HG02623 (cell line): Measurements from ENCODE around the gene ADGRV1.

Experiments used
- ATAC-seq: cut with Tn5 transposase; IDR thresholded peaks from one replicate; pipeline ENCODE4 v1.9.1; 2021; ENCODE audit warnings: moderate library complexity; ENCODE audit not compliant: unreplicated experiment

ADGRV1 gene, protein sequence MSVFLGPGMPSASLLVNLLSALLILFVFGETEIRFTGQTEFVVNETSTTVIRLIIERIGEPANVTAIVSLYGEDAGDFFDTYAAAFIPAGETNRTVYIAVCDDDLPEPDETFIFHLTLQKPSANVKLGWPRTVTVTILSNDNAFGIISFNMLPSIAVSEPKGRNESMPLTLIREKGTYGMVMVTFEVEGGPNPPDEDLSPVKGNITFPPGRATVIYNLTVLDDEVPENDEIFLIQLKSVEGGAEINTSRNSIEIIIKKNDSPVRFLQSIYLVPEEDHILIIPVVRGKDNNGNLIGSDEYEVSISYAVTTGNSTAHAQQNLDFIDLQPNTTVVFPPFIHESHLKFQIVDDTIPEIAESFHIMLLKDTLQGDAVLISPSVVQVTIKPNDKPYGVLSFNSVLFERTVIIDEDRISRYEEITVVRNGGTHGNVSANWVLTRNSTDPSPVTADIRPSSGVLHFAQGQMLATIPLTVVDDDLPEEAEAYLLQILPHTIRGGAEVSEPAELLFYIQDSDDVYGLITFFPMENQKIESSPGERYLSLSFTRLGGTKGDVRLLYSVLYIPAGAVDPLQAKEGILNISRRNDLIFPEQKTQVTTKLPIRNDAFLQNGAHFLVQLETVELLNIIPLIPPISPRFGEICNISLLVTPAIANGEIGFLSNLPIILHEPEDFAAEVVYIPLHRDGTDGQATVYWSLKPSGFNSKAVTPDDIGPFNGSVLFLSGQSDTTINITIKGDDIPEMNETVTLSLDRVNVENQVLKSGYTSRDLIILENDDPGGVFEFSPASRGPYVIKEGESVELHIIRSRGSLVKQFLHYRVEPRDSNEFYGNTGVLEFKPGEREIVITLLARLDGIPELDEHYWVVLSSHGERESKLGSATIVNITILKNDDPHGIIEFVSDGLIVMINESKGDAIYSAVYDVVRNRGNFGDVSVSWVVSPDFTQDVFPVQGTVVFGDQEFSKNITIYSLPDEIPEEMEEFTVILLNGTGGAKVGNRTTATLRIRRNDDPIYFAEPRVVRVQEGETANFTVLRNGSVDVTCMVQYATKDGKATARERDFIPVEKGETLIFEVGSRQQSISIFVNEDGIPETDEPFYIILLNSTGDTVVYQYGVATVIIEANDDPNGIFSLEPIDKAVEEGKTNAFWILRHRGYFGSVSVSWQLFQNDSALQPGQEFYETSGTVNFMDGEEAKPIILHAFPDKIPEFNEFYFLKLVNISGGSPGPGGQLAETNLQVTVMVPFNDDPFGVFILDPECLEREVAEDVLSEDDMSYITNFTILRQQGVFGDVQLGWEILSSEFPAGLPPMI (N-terminal part only)

DNA sequence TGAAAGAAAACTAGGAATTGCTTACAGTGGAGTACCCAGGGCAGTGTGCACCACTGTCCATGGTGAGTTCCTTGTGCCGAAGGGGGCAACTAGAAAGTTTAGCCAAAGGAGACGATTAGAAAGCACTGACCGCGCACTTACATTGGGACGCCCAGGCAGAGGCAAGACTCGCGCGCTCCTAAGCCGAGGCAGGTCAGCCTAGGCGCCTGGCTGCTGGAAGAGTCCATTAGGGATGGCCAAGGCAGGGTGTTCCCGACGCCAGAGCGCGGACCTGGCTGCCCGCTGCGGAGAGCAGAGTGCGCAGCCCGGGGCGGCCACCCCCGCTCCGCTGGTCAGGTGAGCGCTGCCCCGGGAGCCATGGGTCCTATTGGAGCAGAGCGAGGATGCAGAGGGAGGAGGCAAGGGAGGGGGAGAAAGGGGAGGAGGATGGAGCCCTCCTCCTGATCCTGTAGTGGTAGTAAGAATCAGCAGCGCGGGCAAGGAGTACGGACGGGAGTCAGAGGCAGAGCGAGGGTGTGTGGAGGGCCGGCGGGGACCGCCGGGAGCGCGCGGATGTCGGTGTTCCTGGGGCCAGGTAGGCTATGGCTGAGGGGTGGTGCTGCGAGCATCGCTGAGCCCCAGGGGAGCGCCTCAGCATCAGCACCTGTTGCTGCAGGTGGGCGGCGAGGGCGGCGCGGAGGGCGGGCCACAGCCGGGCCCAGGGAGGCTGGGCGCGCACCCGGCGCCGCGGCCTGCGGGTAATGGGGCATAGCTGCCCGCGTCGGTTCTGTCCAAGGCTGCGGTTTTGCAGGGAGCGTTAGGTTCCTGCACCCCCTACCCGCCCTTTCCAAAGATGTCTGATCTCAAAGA lies at the start of gene ADGRV1:
TSS of gene ADGRV1 (plus strand) at position 454 of the 849 bp plus-strand sequence. CDS start at position 553, 99 bp downstream.
- no peak for ATAC-seq

DNA sequence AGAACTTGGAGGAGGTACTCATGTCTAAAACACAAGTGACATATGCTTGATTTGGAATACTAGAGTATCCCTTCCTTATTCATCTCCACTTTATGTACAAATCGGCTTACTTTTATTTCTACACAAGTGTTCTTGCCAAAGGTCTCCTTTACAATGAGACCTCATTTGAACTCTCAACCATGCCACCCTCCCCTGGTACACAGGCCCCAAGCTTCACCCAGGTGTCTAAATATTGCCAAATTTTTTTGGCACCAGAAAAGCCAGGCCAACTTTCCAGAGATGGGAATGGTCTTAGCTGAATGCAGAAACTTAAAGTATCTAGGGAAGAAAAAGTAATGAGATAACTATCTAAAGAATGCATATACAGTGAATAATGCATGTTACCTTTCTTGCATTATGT lies 48.2 kb upstream of the ADGRV1 start:
- ATAC-seq: no peak

DNA sequence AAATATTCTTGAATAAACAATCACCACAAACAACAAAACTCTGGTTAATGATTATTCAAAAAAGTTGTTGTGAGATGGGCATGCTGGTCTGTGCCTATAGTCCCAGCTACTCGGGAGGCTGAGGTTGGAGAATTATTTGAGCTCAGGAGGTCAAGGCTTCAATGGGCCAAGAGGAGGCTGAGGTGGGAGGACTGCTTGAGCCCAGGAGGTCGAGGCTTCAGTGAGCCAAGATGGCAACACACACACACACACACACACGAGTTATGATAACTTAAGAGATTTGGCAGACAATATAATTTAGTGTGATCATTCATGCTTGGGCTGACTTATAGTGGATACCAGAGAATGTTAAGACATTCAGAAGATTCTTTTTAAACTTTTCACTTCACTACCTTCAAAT lies 44.1 kb upstream of the ADGRV1 start:
- ATAC-seq: no peak

DNA sequence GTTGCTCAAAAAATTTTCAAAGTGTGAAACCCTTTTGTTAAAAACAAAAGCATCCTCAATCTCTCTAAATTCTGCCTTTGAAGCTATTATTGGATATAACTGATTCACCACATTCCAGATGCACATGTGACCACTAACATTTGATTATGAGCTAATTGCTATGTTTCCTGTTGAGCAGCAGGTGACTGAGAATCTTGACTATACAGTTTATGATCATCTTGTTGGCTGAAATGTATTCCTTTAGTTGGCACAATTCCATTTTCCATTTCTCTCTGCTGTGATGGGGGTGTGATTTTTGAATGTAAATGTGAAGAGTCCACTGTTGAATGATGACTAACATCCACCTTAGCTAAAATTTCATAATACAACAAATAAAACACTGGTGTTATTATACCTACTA lies 39.9 kb upstream of the ADGRV1 start:
- no peak for ATAC-seq

DNA sequence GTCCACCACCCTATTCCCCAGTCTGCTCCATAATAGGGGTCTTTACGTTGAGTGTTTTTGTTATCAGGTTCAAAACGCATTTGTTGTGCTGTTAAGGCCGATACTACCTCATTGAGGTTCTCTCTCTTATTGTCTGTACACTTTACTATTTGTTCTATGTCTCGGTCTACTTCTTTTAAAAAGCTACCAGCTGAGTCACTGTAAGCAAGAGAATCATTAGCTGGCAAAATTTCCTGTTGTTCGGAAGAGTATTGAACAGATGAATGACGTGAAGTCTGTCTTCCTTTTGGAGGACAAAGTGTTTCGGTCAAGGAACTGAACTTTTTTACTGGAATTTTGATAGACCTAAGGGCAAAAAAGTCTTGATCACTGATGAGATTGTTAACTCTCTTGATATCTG lies 39.5 kb upstream of the ADGRV1 start:
- no peak for ATAC-seq

DNA sequence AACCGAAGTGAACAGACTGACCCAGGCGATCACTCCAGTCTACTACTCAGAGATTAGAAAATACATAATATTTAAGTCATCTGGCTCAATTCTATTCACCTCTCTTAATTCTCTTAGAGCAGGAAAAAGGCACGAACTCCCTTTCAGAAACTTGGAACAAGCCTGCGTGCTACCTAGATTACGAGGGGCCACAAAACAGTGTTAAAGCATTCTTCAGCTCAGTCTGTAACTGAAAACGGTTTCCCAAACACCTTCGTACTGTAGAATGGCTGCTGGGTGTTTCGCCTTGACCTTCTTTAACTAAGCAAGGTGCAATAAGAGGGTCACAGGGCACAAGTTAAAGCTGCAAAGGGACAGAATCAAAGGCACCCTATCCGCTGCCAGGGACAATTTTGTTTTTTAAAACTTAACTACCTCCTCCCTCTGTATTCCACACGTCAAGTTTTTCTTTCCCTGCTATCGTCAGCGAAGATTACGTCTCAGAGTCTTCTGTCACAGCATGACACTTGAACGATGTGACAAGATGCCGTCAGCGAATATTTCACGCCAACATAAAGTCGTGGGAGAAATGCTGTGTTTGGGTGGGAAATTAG lies 29.9 kb upstream of the ADGRV1 start:
- peak; percentile 0 for ATAC-seq

DNA sequence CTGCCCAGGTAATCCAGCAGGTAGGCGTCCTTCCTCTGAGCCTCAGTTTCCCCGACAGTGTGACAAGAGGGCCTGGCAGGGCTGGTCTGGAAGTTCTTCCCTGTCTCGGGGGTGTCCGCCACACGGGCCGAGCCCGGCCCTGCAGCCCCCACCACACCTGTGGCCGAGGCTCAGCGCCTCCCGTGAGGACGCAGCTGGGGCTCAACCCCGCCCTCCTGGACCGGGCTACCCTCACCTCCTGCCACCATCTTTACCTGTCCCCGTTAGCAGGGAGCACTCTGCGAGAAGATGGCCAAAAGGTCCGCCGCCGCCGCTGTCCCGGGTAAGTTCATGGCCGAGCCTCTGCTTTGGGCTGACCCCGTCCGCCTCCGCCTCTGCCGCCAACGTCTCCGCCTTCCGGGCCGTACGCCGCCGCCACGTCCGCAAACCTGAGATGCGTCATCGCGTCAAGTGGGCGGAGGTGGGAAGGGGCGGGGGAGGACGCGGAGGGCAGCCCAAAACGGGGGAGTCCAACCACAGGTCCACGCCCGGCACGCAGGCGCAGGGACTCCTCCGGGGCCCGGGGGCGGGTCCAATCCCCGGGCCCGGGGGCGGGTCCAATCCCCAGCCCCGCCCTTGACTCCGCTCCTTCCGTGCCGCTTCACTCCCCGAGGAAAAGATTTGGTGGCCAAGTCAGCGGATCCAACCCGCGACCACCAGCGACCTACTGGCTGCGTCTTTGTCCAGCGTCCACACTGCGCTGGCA lies 29.2 kb upstream of the ADGRV1 start, which contains the start of gene LYSMD3:
TSS of gene LYSMD3 (minus strand) at position 391 of the 745 bp plus-strand sequence. CDS start 4,295 bp downstream, outside the sequence.
- ATAC-seq: peak; percentile 85

DNA sequence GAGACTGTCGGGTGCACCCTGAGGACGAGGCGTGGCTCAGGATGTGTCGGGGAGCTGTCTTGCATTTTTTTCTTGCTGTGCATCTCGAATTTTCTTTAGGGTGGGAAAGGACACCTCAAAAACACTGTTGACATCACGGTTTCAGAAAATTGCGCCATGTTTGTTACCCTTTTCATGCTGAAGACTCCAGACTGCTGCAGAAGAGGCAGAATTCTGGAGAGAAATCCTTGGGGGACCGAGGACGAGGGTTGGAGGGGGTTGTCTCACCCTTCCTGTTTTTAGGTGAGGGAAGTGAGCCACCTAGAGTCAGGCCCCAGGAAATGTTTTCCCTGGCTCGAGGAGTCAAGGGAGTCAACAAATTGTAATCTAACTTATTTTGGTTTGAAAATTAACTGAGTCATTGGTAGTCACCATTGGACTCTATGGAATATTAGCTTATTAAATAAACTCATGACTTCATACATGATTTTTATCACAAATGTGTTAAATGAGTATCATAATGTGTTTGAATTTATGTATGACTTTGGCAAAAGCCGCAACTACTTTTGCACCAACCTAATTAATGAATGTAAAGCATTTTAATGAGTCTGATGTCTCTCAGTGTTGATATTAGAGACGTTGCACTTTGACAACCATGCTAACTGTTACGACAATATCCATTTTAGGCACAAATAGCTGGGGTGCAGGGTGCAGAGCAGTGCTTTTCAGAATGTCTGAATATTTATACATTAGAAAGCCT lies 28.5 kb upstream of the ADGRV1 start:
- ATAC-seq: peak; percentile 48

DNA sequence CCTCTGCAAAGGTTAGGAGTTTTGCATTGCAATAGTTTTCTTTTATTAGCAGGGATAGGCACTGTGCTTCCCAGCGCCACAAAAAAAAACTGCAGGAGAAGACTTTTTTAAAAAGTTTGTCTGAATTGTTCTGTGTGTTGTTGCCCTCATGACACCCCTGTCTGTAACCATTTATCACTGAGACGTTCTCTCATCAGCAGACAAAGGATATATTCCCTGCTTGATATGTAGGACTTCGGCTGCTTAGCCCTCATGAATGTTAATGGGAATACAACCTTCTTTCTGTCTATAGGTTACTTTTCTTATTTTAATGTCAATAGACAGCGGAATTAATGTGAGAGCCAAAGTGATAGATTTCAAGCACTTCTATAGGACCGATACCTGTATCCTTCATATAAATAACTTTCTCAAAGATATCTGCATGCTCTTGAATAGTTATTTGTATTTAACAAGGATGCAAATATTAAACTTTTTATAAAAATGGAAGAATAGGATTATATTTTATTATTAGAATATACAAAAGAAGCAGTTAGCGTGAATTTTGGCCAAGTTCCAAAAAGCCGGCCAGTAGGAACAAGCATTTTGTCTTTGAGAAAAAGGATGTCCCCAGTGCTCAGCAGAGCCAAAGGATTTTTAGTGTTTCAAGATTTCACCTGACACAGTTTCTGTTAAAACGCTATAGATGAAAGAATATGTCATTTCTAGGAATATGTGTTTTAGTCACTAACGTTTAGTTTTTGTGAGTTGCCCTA lies 27.7 kb upstream of the ADGRV1 start:
- ATAC-seq: no peak

DNA sequence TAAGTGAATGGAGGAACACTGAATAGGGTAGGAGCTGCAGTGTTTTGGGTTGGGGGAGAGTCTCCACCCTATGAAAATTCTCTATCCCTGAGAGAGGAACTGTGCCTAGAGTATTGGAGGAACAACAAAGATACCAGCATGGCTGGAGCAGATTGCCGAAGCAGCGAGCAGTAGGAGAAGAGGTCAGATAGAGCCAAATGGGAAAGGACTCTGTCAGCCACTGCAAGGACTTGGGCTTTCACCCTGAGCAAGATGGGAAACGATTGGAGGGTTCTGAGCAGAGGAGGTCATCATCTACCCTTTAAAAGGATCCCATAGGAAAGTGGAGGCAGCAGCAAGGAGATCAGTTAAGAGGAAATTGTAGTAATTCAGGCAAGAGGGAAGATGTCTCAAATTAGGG lies 24.8 kb upstream of the ADGRV1 start:
- no peak for ATAC-seq

DNA sequence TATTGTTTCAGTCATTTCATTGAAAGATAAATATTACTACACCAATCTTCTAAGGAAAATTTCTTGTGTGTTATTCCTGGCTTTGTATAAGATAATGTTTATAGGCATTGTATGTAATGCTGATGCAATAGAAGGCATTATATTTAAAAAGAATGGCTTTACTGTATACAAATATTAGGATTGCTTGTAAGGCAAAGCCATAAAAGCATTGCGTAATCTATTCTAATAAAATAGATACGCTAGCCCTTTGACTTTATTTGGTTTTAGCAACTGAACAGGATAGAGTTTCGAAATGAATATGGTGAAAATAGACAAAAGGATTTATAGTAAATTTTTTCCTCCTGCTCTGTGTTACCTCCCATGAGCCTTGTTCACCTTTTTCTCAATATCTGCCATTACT lies 23.7 kb upstream of the ADGRV1 start:
- no peak for ATAC-seq

DNA sequence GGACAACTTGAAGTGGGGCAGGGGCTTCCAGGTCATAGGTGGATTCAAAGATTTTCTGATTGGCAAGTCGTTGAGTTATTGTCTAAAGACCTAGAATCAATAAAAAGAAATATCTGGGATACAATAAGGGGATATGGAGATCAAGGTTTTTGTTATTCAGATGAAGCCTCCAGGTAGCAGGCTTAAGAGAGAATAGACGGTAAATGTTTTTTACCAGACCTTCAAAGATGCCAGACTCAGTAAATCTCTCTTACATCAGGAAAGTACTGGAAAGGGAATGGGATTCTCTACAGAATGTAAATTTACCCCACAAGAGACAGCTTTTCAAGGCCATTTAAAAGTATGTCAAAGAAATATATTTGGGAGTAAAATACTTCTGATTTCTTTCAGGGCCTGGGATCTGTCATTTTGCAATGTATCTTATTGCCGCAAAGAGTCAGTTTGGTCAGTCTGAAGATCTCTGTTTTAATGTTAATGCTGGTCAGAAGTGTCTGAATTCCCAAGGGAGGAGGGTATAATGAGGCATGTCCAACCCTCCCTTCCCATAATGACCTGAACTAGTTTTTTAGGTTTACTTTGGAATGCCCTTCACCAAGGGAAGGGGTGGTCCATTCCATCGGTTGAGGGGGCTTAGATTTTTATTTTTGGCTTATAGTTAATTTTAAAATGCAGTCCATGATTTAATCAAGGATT lies 15.6 kb upstream of the ADGRV1 start:
- no peak for ATAC-seq

DNA sequence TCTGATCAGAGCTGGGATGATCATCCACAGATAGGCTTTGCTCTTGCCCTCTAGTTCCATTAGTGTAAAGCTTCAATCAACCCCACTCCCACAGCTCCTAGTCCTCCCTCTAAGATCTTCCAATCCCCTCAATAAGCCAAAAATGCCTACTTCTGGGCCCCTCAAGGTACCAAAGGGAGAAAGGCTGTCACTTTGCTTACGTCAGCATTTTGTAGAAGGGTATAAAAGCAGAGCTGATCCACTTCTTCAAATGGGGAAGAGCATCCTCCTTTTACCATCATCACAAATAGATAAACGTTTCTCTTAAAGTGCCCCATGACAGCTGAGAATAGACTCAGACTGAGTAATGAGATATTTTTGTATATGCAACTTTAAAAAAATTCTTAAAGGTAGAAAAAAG lies 13.1 kb upstream of the ADGRV1 start:
- ATAC-seq: no peak

DNA sequence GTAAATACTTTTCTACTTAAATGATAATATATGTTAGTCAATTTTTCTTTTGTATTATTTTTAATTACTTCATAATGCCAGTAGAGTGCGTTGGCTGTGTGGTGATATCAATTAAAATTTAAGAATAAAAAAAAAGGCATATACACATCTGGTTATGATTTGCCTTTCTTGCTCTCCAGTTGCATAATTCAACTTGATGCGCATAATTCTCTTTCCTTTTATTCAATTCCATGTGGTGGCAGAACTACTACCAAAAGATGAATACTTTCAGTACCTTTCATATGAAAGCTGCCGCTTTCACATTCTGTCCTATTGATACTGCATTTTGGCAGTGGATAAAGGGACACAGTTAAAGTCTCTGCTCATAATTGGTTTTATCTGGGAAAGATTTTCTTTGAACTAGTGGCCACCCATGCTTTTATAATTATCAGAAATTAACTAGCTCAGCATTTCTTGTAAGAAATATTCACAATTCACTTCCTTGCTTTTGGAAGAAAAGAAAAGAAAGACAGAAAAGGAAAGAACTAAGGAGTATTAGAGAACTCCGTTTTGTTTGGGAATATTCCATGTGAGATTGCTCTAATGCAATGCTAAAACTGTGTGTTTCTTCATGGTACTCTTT lies 12.3 kb upstream of the ADGRV1 start:
- no peak for ATAC-seq

DNA sequence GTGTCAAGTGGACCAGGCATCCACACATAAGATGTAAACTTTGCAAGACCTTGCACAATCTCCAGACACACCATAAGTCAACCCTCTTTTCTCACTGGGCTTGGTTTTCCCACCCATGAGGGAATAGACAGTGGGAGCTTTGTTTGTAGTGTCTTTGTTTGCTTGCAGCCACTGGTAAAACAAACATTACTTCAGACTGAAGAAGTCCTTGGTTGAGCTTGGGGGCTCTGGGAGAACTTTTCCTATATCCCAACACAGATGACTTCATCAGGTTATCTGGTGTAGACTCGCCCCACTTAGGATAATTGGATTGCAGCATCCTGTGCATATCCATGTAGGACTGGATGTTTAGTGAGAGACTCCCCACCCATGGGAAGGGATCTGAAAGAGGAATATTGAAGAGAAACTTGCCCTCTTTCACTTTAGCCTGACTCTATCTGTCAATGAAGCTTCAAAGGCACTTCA lies 11.5 kb upstream of the ADGRV1 start:
- ATAC-seq: no peak

DNA sequence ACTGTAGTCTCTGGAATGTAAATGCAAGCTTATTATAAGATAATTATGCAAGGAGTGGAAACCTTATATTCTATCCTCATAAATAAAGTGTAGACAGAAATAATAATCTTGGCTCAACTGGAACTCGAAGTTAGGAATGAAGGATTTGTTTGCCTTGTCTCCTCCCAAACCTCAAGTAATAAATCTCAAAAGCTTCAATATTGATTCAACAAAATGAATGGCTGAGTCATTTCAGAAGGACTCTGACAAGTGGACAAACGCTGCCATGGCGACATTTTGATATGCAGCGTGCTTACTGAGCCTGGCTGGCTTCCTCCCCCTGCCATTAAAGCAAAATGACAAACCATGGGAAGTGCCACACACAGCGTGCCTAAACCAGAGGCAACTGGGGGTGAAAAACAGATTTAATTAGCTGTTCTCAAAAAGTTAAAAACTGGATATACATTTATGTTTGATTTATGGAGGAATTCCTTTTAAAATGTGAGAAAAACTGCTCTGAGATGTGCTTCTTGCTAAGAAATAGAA lies 10.5 kb upstream of the ADGRV1 start:
- no peak for ATAC-seq
